ENCODE measurements around the gene WDR35. TPM values are rescaled to one million over a fixed set of nuclear protein-coding genes. Genes with fewer than 3 reads are reported as not detected.

Gene WDR35
- total RNA-seq, result 10.7 and 12.1 TPM in 2 replicates

GRCh38 chr2:19989667-19990415 is at the start of gene WDR35:
TSS of gene WDR35 (minus strand) at chr2:19990105. CDS start at chr2:19990015, 90 bp downstream.

GRCh38 chr2:20012282-20013125 is 22.6 kb upstream of the WDR35 start, which contains the start of gene MATN3:
TSS of gene MATN3 (minus strand) at chr2:20012668. CDS start at chr2:20012631, 37 bp downstream.

DNA sequence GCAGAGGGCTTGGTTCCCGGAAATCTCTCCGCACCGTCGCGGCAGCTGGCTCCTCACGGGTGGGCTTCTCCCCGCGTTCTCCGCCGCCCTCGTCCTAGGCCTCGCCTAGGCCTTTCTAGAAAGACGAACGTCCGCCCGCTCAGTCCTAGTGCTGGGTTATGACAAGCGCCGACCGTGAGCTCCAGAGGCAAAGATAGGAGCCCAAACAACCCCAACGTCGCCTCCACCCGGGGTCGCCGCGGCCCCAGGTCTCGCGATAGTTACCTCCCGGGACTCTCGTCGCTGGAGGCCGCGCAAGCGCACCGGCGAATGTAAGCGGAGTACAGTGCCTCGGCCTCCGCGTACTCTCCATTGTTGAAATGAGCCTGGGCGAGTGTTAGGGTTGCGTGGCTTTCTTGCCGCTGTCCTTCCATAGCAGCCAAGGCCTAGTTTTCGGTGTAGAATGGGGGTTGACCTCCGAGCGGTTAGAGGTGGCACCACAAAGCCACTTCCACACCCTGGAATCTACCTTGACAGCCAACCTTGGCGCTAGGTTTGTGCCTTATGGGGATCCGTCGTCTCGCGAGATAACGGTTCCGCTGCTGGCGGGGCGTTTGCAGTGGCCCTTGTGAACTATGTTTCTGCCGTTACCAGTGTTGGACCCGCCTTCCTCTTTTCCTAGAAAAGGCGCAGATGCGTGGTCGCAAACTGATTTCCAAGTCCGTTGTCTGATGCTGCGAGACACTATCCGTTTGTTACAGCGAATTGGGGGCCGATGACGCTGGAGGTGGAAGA is 88.3 kb downstream of the WDR35 start, which contains the start of gene TTC32:
Gene TTC32 (minus strand): TSS at position 542 of the 774 bp plus-strand sequence. CDS start 129 bp downstream, at position 413.

Other genes starting within 250 kb of the WDR35 start
- gene TTC32, start 88.1 kb downstream of the WDR35 start, total RNA-seq, result 4.2 and 7.0 TPM in 2 replicates
- 0.28 and 0.58 TPM in 2 replicates for gene MATN3, start 22.6 kb upstream of the WDR35 start, total RNA-seq
- gene LAPTM4A, start 61.5 kb upstream of the WDR35 start, total RNA-seq, result 136 and 256 TPM in 2 replicates
- gene SDC1, start 235.0 kb upstream of the WDR35 start, total RNA-seq, result 14.4 and 19.6 TPM in 2 replicates

Data from regular cardiac myocyte (primary cell).